Measurements from ENCODE around the gene FERMT2.

DNA sequence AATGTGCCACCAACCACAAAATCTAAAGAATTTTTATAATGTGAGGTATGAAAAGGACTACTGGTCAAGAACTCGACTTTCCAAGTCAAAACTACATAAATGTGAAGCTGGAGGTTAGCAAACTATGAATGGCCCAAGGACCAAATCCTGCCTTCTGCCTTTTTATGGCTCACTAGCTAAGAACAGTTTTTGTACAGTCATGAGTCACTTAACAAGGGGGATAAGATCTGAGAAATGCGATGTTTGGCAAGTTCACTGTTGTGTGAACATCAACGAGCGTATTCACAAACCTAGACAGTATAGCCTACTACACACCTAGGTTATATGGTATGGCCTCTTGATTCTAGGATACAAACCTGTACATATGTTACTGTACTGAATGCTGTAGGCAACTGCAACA is 28.2 kb downstream of the FERMT2 start:
- TF ChIP-seq, protein P1, sequence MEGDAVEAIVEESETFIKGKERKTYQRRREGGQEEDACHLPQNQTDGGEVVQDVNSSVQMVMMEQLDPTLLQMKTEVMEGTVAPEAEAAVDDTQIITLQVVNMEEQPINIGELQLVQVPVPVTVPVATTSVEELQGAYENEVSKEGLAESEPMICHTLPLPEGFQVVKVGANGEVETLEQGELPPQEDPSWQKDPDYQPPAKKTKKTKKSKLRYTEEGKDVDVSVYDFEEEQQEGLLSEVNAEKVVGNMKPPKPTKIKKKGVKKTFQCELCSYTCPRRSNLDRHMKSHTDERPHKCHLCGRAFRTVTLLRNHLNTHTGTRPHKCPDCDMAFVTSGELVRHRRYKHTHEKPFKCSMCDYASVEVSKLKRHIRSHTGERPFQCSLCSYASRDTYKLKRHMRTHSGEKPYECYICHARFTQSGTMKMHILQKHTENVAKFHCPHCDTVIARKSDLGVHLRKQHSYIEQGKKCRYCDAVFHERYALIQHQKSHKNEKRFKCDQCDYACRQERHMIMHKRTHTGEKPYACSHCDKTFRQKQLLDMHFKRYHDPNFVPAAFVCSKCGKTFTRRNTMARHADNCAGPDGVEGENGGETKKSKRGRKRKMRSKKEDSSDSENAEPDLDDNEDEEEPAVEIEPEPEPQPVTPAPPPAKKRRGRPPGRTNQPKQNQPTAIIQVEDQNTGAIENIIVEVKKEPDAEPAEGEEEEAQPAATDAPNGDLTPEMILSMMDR (IDR thresholded peaks at IDR 0.05) = no peak
- TF ChIP-seq, protein P2, sequence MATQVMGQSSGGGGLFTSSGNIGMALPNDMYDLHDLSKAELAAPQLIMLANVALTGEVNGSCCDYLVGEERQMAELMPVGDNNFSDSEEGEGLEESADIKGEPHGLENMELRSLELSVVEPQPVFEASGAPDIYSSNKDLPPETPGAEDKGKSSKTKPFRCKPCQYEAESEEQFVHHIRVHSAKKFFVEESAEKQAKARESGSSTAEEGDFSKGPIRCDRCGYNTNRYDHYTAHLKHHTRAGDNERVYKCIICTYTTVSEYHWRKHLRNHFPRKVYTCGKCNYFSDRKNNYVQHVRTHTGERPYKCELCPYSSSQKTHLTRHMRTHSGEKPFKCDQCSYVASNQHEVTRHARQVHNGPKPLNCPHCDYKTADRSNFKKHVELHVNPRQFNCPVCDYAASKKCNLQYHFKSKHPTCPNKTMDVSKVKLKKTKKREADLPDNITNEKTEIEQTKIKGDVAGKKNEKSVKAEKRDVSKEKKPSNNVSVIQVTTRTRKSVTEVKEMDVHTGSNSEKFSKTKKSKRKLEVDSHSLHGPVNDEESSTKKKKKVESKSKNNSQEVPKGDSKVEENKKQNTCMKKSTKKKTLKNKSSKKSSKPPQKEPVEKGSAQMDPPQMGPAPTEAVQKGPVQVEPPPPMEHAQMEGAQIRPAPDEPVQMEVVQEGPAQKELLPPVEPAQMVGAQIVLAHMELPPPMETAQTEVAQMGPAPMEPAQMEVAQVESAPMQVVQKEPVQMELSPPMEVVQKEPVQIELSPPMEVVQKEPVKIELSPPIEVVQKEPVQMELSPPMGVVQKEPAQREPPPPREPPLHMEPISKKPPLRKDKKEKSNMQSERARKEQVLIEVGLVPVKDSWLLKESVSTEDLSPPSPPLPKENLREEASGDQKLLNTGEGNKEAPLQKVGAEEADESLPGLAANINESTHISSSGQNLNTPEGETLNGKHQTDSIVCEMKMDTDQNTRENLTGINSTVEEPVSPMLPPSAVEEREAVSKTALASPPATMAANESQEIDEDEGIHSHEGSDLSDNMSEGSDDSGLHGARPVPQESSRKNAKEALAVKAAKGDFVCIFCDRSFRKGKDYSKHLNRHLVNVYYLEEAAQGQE (IDR thresholded peaks at IDR 0.05; ENCODE audit: insufficient read depth in 1 of 2, low read depth in 2 of 2, low read length in 1 of 2) = no peak
- no peak for TF ChIP-seq TCF7L2 (IDR thresholded peaks at IDR 0.05; ENCODE audit: low read depth, low read length)
